Measurements from ENCODE around the gene ANKRD44.
"Not testable (repeated sequence)": the region's sequence is repeated elsewhere in the genome, so short reads cannot be mapped to it uniquely, and the experiment has no call there.

Gene ANKRD44

GRCh38 chr2:197241596-197241995 lies 69.0 kb downstream of the ANKRD44 start:
- Histone ChIP-seq H3K27me3 (ENCODE audit: control insufficient read depth, insufficient read depth, low read length) (no peaks in the 10 kb centered on the region), H3K36me3 (ENCODE audit: insufficient read depth, low read length) (no peaks in the 10 kb centered on the region), H3K4me2 (ENCODE audit: low read length) (no peak overlapping the region), H3K9ac (ENCODE audit: low read depth, low read length) (no peak overlapping the region), H3K4me3 (ENCODE audit: low read length) (no peak overlapping the region), H3K4me1 (ENCODE audit: control insufficient read depth, insufficient read depth, low read length) (peaks cover 9% of the 10 kb centered on the region), H3K9me3 (replicated peaks; ENCODE audit: low read length) (no peaks in the 10 kb centered on the region)

- Histone ChIP-seq H3K4me2 (ENCODE audit: low read length) (no peak overlapping the region), H3K9me3 (replicated peaks; ENCODE audit: low read length) (no peaks in the 10 kb centered on the region), H3K27me3 (ENCODE audit: control insufficient read depth, insufficient read depth, low read length) (no peaks in the 10 kb centered on the region), H3K9ac (ENCODE audit: low read depth, low read length) (no peak overlapping the region), H3K4me3 (ENCODE audit: low read length) (no peak overlapping the region), H3K4me1 (ENCODE audit: control insufficient read depth, insufficient read depth, low read length) (peaks cover 9% of the 10 kb centered on the region), H3K36me3 (ENCODE audit: insufficient read depth, low read length) (no peaks in the 10 kb centered on the region)
Observed at GRCh38 chr2:197241153-197241552, 69.4 kb downstream of the ANKRD44 start.

GRCh38 chr2:197240421-197241041 lies 70.0 kb downstream of the ANKRD44 start:
- no peak overlapping the region for H3K4me2 ChIP-seq (ENCODE audit: low read length)
- no peaks in the 10 kb centered on the region for H3K36me3 ChIP-seq (ENCODE audit: insufficient read depth, low read length)
- H3K4me3 ChIP-seq (ENCODE audit: low read length): no peak overlapping the region
- peaks cover 9% of the 10 kb centered on the region for H3K4me1 ChIP-seq (ENCODE audit: control insufficient read depth, insufficient read depth, low read length)
- no peak overlapping the region for H3K9ac ChIP-seq (ENCODE audit: low read depth, low read length)
- H3K9me3 ChIP-seq (replicated peaks; ENCODE audit: low read length): no peaks in the 10 kb centered on the region
- H3K27me3 ChIP-seq (ENCODE audit: control insufficient read depth, insufficient read depth, low read length): no peaks in the 10 kb centered on the region

- H3K4me1 ChIP-seq (ENCODE audit: control insufficient read depth, insufficient read depth, low read length); H3K36me3 ChIP-seq (ENCODE audit: insufficient read depth, low read length); H3K4me2 ChIP-seq (ENCODE audit: low read length); H3K4me3 ChIP-seq (ENCODE audit: low read length); H3K9me3 ChIP-seq (replicated peaks; ENCODE audit: low read length); H3K9ac ChIP-seq (ENCODE audit: low read depth, low read length); H3K27me3 ChIP-seq (ENCODE audit: control insufficient read depth, insufficient read depth, low read length): not testable (repeated sequence)
Observed at GRCh38 chr2:197240018-197240417, 70.6 kb downstream of the ANKRD44 start.

GRCh38 chr2:197239434-197239833 lies 71.1 kb downstream of the ANKRD44 start:
- Histone ChIP-seq H3K4me1 (ENCODE audit: control insufficient read depth, insufficient read depth, low read length) (peaks cover 9% of the 10 kb centered on the region), H3K27me3 (ENCODE audit: control insufficient read depth, insufficient read depth, low read length) (no peaks in the 10 kb centered on the region), H3K9ac (ENCODE audit: low read depth, low read length) (no peak overlapping the region)

GRCh38 chr2:197238043-197238365 lies 72.6 kb downstream of the ANKRD44 start:
- no peaks in the 10 kb centered on the region for H3K36me3 ChIP-seq (ENCODE audit: insufficient read depth, low read length)
- no peaks in the 10 kb centered on the region for H3K27me3 ChIP-seq (ENCODE audit: control insufficient read depth, insufficient read depth, low read length)
- H3K9ac ChIP-seq (ENCODE audit: low read depth, low read length): no peak overlapping the region
- H3K4me1 ChIP-seq (ENCODE audit: control insufficient read depth, insufficient read depth, low read length): peaks cover 9% of the 10 kb centered on the region
- H3K9me3 ChIP-seq (replicated peaks; ENCODE audit: low read length): no peaks in the 10 kb centered on the region
- no peak overlapping the region for H3K4me3 ChIP-seq (ENCODE audit: low read length)
- H3K4me2 ChIP-seq (ENCODE audit: low read length): no peak overlapping the region

More at GRCh38 chr2:197239434-197239833, 71.1 kb downstream of the ANKRD44 start:
- Histone ChIP-seq H3K36me3 (ENCODE audit: insufficient read depth, low read length) (no peaks in the 10 kb centered on the region), H3K9me3 (replicated peaks; ENCODE audit: low read length) (no peaks in the 10 kb centered on the region), H3K4me3 (ENCODE audit: low read length) (no peak overlapping the region), H3K4me2 (ENCODE audit: low read length) (no peak overlapping the region)

- H3K9me3 ChIP-seq (replicated peaks; ENCODE audit: low read length): no peaks in the 10 kb centered on the region
- no peak overlapping the region for H3K4me3 ChIP-seq (ENCODE audit: low read length)
- no peaks in the 10 kb centered on the region for H3K27me3 ChIP-seq (ENCODE audit: control insufficient read depth, insufficient read depth, low read length)
- H3K9ac ChIP-seq (ENCODE audit: low read depth, low read length): no peak overlapping the region
- H3K36me3 ChIP-seq (ENCODE audit: insufficient read depth, low read length): no peaks in the 10 kb centered on the region
- peaks cover 9% of the 10 kb centered on the region for H3K4me1 ChIP-seq (ENCODE audit: control insufficient read depth, insufficient read depth, low read length)
- no peak overlapping the region for H3K4me2 ChIP-seq (ENCODE audit: low read length)
Observed at GRCh38 chr2:197237291-197238042, 73.1 kb downstream of the ANKRD44 start.

- Histone ChIP-seq H3K4me1 (ENCODE audit: control insufficient read depth, insufficient read depth, low read length) (peaks cover 6% of the 10 kb centered on the region), H3K9ac (ENCODE audit: low read depth, low read length) (no peak overlapping the region)
Observed at GRCh38 chr2:197236816-197237215, 73.8 kb downstream of the ANKRD44 start.

GRCh38 chr2:197236159-197236558 lies 74.4 kb downstream of the ANKRD44 start:
- Histone ChIP-seq H3K27me3 (ENCODE audit: control insufficient read depth, insufficient read depth, low read length) (no peaks in the 10 kb centered on the region), H3K4me3 (ENCODE audit: low read length) (no peak overlapping the region), H3K9me3 (replicated peaks; ENCODE audit: low read length) (no peaks in the 10 kb centered on the region), H3K9ac (ENCODE audit: low read depth, low read length) (no peak overlapping the region), H3K36me3 (ENCODE audit: insufficient read depth, low read length) (no peaks in the 10 kb centered on the region), H3K4me1 (ENCODE audit: control insufficient read depth, insufficient read depth, low read length) (peaks cover 2% of the 10 kb centered on the region), H3K4me2 (ENCODE audit: low read length) (no peak overlapping the region)

More at GRCh38 chr2:197236816-197237215, 73.8 kb downstream of the ANKRD44 start:
- Histone ChIP-seq H3K9me3 (replicated peaks; ENCODE audit: low read length) (no peaks in the 10 kb centered on the region), H3K27me3 (ENCODE audit: control insufficient read depth, insufficient read depth, low read length) (no peaks in the 10 kb centered on the region), H3K4me3 (ENCODE audit: low read length) (no peak overlapping the region), H3K4me2 (ENCODE audit: low read length) (no peak overlapping the region), H3K36me3 (ENCODE audit: insufficient read depth, low read length) (no peaks in the 10 kb centered on the region)

- no peak overlapping the region for H3K9ac ChIP-seq (ENCODE audit: low read depth, low read length)
- H3K4me2 ChIP-seq (ENCODE audit: low read length): no peak overlapping the region
- no peaks in the 10 kb centered on the region for H3K27me3 ChIP-seq (ENCODE audit: control insufficient read depth, insufficient read depth, low read length)
- H3K4me3 ChIP-seq (ENCODE audit: low read length): no peak overlapping the region
- no peaks in the 10 kb centered on the region for H3K36me3 ChIP-seq (ENCODE audit: insufficient read depth, low read length)
- H3K9me3 ChIP-seq (replicated peaks; ENCODE audit: low read length): no peaks in the 10 kb centered on the region
- peaks cover 4% of the 10 kb centered on the region for H3K4me1 ChIP-seq (ENCODE audit: control insufficient read depth, insufficient read depth, low read length)
Observed at GRCh38 chr2:197235711-197236110, 74.9 kb downstream of the ANKRD44 start.

- H3K4me1 ChIP-seq (ENCODE audit: control insufficient read depth, insufficient read depth, low read length): peaks cover 12% of the 10 kb centered on the region
- H3K4me3 ChIP-seq (ENCODE audit: low read length): no peak overlapping the region
- no peaks in the 10 kb centered on the region for H3K27me3 ChIP-seq (ENCODE audit: control insufficient read depth, insufficient read depth, low read length)
- no peaks in the 10 kb centered on the region for H3K36me3 ChIP-seq (ENCODE audit: insufficient read depth, low read length)
- H3K4me2 ChIP-seq (ENCODE audit: low read length): no peak overlapping the region
- no peak overlapping the region for H3K9ac ChIP-seq (ENCODE audit: low read depth, low read length)
- no peaks in the 10 kb centered on the region for H3K9me3 ChIP-seq (replicated peaks; ENCODE audit: low read length)
Observed at GRCh38 chr2:197234671-197235191, 75.8 kb downstream of the ANKRD44 start.

- Histone ChIP-seq H3K4me1 (ENCODE audit: control insufficient read depth, insufficient read depth, low read length) (peaks cover 14% of the 10 kb centered on the region), H3K9me3 (replicated peaks; ENCODE audit: low read length) (no peaks in the 10 kb centered on the region), H3K4me2 (ENCODE audit: low read length) (no peak overlapping the region)
Observed at GRCh38 chr2:197233473-197233872, 77.1 kb downstream of the ANKRD44 start.

More at GRCh38 chr2:197233473-197233872, 77.1 kb downstream of the ANKRD44 start:
- Histone ChIP-seq H3K36me3 (ENCODE audit: insufficient read depth, low read length) (no peaks in the 10 kb centered on the region), H3K4me3 (ENCODE audit: low read length) (no peak overlapping the region), H3K9ac (ENCODE audit: low read depth, low read length) (no peak overlapping the region), H3K27me3 (ENCODE audit: control insufficient read depth, insufficient read depth, low read length) (no peaks in the 10 kb centered on the region)
